T-cell (primary cell): Measurements from ENCODE around the gene SYNPO2L. TPM values are rescaled to one million over a fixed set of nuclear protein-coding genes. Genes with fewer than 3 reads are reported as not detected.

Experiments used
- ATAC-seq, 4 experiments: fragments of 200-7000 bp in 3 of 4; fragments of 150-1000 bp in 1 of 4; cut with Tn5 transposase; replicated peaks in 1 of 4; 1 replicate in 3 of 4; 2 replicates in 1 of 4; pipeline ENCODE4 v1.10.0; 2021; ENCODE audit warnings: moderate library complexity in 3 of 4, mild to moderate bottlenecking in 2 of 4, moderate number of reproducible peaks in 1 of 4
- CTCF ChIA-PET, 2 donors: fragments of 300-600 bp; sonication (Branson Sonifier 250); formaldehyde crosslinking; loops; one replicate each; lab custom pipeline; 2022; ENCODE audit warnings: antibody characterized with exemption in 2 of 2; lab: Charles Lee
- POLR2A ChIA-PET, 2 donors: fragments of 300-600 bp; sonication (Branson Sonifier 250); formaldehyde crosslinking; loops; one replicate each; lab custom pipeline; 2022; ENCODE audit warnings: antibody characterized with exemption in 2 of 2; lab: Charles Lee
- DNase-seq, 35 experiments: peaks; one replicate each; pipeline versions ENCODE4 v3.0.0 to v3.0.0-alpha.2; 2013 to 2023
- H3K27ac ChIP-seq: one replicate; pipeline ENCODE4 v1.5.1; 2013; ENCODE audit warnings: low read length
- H3K27me3 ChIP-seq, 2 experiments: replicated peaks in 1 of 2; 1 replicate in 1 of 2; 2 replicates in 1 of 2; pipeline versions ENCODE4 v1.6.1 to v1.7.0; 2013; ENCODE audit warnings: low read length in 1 of 2, mixed read lengths in 1 of 2; ENCODE audit not compliant: control insufficient read depth in 2 of 2, insufficient read depth in 2 of 2; ENCODE audit errors: extremely low read depth in 1 of 2
- H3K36me3 ChIP-seq, 2 donors: 1 replicate in 1 of 2; 2 replicates in 1 of 2; pipeline versions ENCODE4 v1.6.1 to v1.7.0; 2013; ENCODE audit warnings: low read length in 1 of 2; ENCODE audit not compliant: control insufficient read depth in 2 of 2, insufficient read depth in 1 of 2; ENCODE audit errors: extremely low read depth in 1 of 2
- H3K4me1 ChIP-seq, 2 experiments: 1 replicate in 1 of 2; 2 replicates in 1 of 2; pipeline versions ENCODE4 v1.6.1 to v1.7.0; 2013; ENCODE audit warnings: low read length in 2 of 2, mixed read lengths in 1 of 2; ENCODE audit not compliant: insufficient read depth in 2 of 2, control insufficient read depth in 1 of 2; ENCODE audit errors: extremely low read depth in 1 of 2
- H3K4me3 ChIP-seq, 2 donors: 1 replicate in 1 of 2; 2 replicates in 1 of 2; pipeline versions ENCODE4 v1.5.1 to v1.7.0; 2013; ENCODE audit warnings: mild to moderate bottlenecking in 2 of 2, low read length in 1 of 2, moderate library complexity in 1 of 2; ENCODE audit not compliant: control insufficient read depth in 1 of 2; ENCODE audit errors: extremely low read depth in 1 of 2
- H3K9me3 ChIP-seq: 2 replicates; pipeline ENCODE4 v1.7.0; 2013
- H3K27ac Mint-ChIP-seq, 2 donors: one replicate each; pipeline ENCODE4 v1.8.0; 2020 to 2021; ENCODE audit warnings: mild to moderate bottlenecking in 2 of 2, mixed read lengths in 2 of 2
- H3K27me3 Mint-ChIP-seq, 2 donors: one replicate each; pipeline ENCODE4 v1.8.0; 2021 to 2022; ENCODE audit warnings: mixed read lengths in 2 of 2
- H3K36me3 Mint-ChIP-seq: one replicate; pipeline ENCODE4 v1.8.0; 2021; ENCODE audit warnings: mixed read lengths
- H3K4me1 Mint-ChIP-seq, 3 donors: one replicate each; pipeline ENCODE4 v1.8.0; 2020 to 2022; ENCODE audit warnings: mixed read lengths in 3 of 3, mild to moderate bottlenecking in 1 of 3
- H3K4me3 Mint-ChIP-seq, 3 donors: one replicate each; pipeline ENCODE4 v1.8.0; 2020 to 2022; ENCODE audit warnings: mild to moderate bottlenecking in 3 of 3, mixed read lengths in 3 of 3, moderate library complexity in 3 of 3
- H3K9me3 Mint-ChIP-seq, 3 donors: one replicate each; pipeline ENCODE4 v1.8.0; 2020 to 2022; ENCODE audit warnings: mixed read lengths in 3 of 3
- WGBS: methylation state at CpG from one replicate; pipeline ENCODE4 v1.1.5; 2013; ENCODE audit warnings: missing lambda C conversion rate; ENCODE audit not compliant: insufficient coverage; 5-methylcytosine and 5-hydroxymethylcytosine counted together
- total RNA-seq, 35 experiments: library from RNA in 6 of 35; stranded (reverse) in 6 of 35; fragments of 120-200 nt in 1 of 35; gene quantifications; one replicate each; pipeline versions ENCODE4 v1.2.1 to v1.2.4 and lab custom pipeline; 2013 to 2026

The SYNPO2L gene
- total RNA-seq, 5 donors from 2014 or later (not counting 1 experiment from before 2014, with no cell fraction given), result not detected

- no peaks in the 10 kb centered on the region for H3K36me3 ChIP-seq
- H3K4me3 ChIP-seq, result no peak overlapping the region
- Mint-ChIP-seq H3K4me3 (no peak overlapping the region), H3K36me3 (no peaks in the 10 kb centered on the region), H3K9me3 (no peaks in the 10 kb centered on the region), H3K27me3 (peaks cover 8 to 9% of the 10 kb centered on the region in 2 donors), H3K4me1 (peaks cover 4 to 10% (median 4%) of the 10 kb centered on the region in 3 donors), H3K27ac (peak overlapping the region in 1 of 2 donors; percentile 8)
- POLR2A ChIA-PET, result no interaction called here
- H3K4me1 ChIP-seq, result peaks cover 0 to 19% of the 10 kb centered on the region in 2 experiments
- H3K27me3 ChIP-seq, result peaks cover 0 to 40% of the 10 kb centered on the region in 2 experiments
- DNase-seq (no peak), ATAC-seq (no peak)
- CTCF ChIA-PET, result interaction anchor here (0.7 to 4.5 kb wide), 3 partner anchors 114 to 116 kb away, joined by 3 to 53 read pairs (median 26); no protein-coding TSS in a partner anchor
- H3K9me3 ChIP-seq, result no peaks in the 10 kb centered on the region
- H3K27ac ChIP-seq, result no peak overlapping the region
- WGBS, result 59% methylated on average over 2 of the region's 3 CpGs
These were observed 10.6 kb downstream of the SYNPO2L start for GRCh38 chr10:73645251-73645650.

- Histone ChIP-seq H3K4me3 (no peak overlapping the region), H3K27ac (no peak overlapping the region), H3K36me3 (no peaks in the 10 kb centered on the region), H3K27me3 (peaks cover 0 to 40% of the 10 kb centered on the region in 2 experiments), H3K4me1 (peaks cover 0 to 19% of the 10 kb centered on the region in 2 experiments), H3K9me3 (no peaks in the 10 kb centered on the region)
- ATAC-seq, result no peak
- WGBS, result no CpG with 5 or more reads among the region's 1 CpG
- Mint-ChIP-seq H3K4me3 (no peak overlapping the region), H3K4me1 (peaks cover 4 to 10% (median 4%) of the 10 kb centered on the region in 3 donors), H3K36me3 (no peaks in the 10 kb centered on the region), H3K27me3 (peaks cover 8 to 9% of the 10 kb centered on the region in 2 donors), H3K27ac (no peak overlapping the region), H3K9me3 (no peaks in the 10 kb centered on the region)
- POLR2A ChIA-PET, result no interaction called here
- no peak for DNase-seq
- CTCF ChIA-PET, result interaction anchor here (1.8 to 4.5 kb wide), 4 partner anchors 18 to 118 kb away, joined by 6 to 53 read pairs (median 16); no protein-coding TSS in a partner anchor
These were observed 11.1 kb downstream of the SYNPO2L start for GRCh38 chr10:73644767-73645166.

- DNase-seq (peak in 31 of 35 experiments; percentile 10 to 79 (median 42)), ATAC-seq (peak; percentile 62 to 74 (median 70))
- peaks cover 8 to 9% of the 10 kb centered on the region in 2 donors for H3K27me3 Mint-ChIP-seq
- Histone ChIP-seq H3K4me3 (no peak overlapping the region), H3K27ac (no peak overlapping the region), H3K27me3 (peaks cover 0 to 40% of the 10 kb centered on the region in 2 experiments), H3K4me1 (peaks cover 0 to 19% of the 10 kb centered on the region in 2 experiments), H3K36me3 (no peaks in the 10 kb centered on the region), H3K9me3 (no peaks in the 10 kb centered on the region)
- 0% methylated on average over 2 of the region's 5 CpGs for WGBS
- H3K36me3 Mint-ChIP-seq, result no peaks in the 10 kb centered on the region
- ChIA-PET CTCF (interaction anchor here (0.6 to 4.5 kb wide), 15 partner anchors 10 to 646 kb away, joined by 3 to 53 read pairs (median 3); partner anchors contain the start of genes CFAP70 (in 1 of the 2) and USP54 (in 1 of the 2)), POLR2A (interaction anchor here in 1 of 2 donors (0.6 to 0.7 kb wide), 2 partner anchors 19 to 117 kb away, joined by 3 to 6 read pairs; no protein-coding TSS in a partner anchor)
- no peak overlapping the region for H3K4me3 Mint-ChIP-seq
- peaks cover 4 to 10% (median 4%) of the 10 kb centered on the region in 3 donors for H3K4me1 Mint-ChIP-seq
- H3K9me3 Mint-ChIP-seq, result no peaks in the 10 kb centered on the region
- H3K27ac Mint-ChIP-seq, result no peak overlapping the region
These were observed 11.7 kb downstream of the SYNPO2L start for GRCh38 chr10:73644015-73644743.

GRCh38 chr10:73643362-73643761 lies 12.5 kb downstream of the SYNPO2L start:
- no CpG with 5 or more reads among the region's 2 CpGs for WGBS
- CTCF ChIA-PET, result interaction anchor here (0.6 to 4.5 kb wide), 14 partner anchors 11 to 647 kb away, joined by 3 to 53 read pairs (median 3); partner anchors contain the start of gene CFAP70 (in 1 of the 2)

GRCh38 chr10:73641328-73642060 lies 14.3 kb downstream of the SYNPO2L start, which contains the start of gene MYOZ1:
Gene MYOZ1, minus strand, starts transcription at chr10:73641474. Its CDS starts 1,457 bp downstream, at chr10:73640017.
- no peaks in the 10 kb centered on the region for H3K9me3 Mint-ChIP-seq
- no peak within 1 kb of the TSS for H3K27ac Mint-ChIP-seq
- Histone ChIP-seq H3K4me3 (no peak within 1 kb of the TSS), H3K36me3 (no peaks in the 10 kb centered on the region), H3K4me1 (peaks cover 0 to 2% of the 10 kb centered on the region in 2 experiments), H3K27me3 (peaks cover 0 to 17% of the 10 kb centered on the region in 2 experiments), H3K27ac (no peak within 1 kb of the TSS), H3K9me3 (no peaks in the 10 kb centered on the region)
- no peak within 1 kb of the TSS for H3K4me3 Mint-ChIP-seq
- H3K27me3 Mint-ChIP-seq, result peaks cover 2 to 9% of the 10 kb centered on the region in 2 donors
- ChIA-PET CTCF (interaction anchor here in 1 of 2 donors (1.2 to 1.6 kb wide), 2 partner anchors 16 to 40 kb away, joined by 3 to 5 read pairs; no protein-coding TSS in a partner anchor), POLR2A (interaction anchor here in 1 of 2 donors (0.7 kb wide), 1 partner anchor 1256 kb away, joined by 3 read pairs; no protein-coding TSS in a partner anchor)
- ATAC-seq (no peak), DNase-seq (no peak)
- no peaks in the 10 kb centered on the region for H3K36me3 Mint-ChIP-seq
- 95% methylated on average over 6 of the region's 9 CpGs for WGBS
- H3K4me1 Mint-ChIP-seq, result peaks cover 4 to 10% (median 4%) of the 10 kb centered on the region in 3 donors

More at GRCh38 chr10:73643362-73643761, 12.5 kb downstream of the SYNPO2L start:
- H3K27ac Mint-ChIP-seq, result no peak overlapping the region
- H3K36me3 Mint-ChIP-seq, result no peaks in the 10 kb centered on the region
- DNase-seq (no peak), ATAC-seq (no peak)
- POLR2A ChIA-PET, result interaction anchor here (0.6 to 0.7 kb wide), 4 partner anchors 18 to 186 kb away, joined by 3 to 6 read pairs (median 5); no protein-coding TSS in a partner anchor
- H3K4me3 ChIP-seq, result no peak overlapping the region
- no peak overlapping the region for H3K27ac ChIP-seq
- no peaks in the 10 kb centered on the region for H3K9me3 ChIP-seq
- H3K9me3 Mint-ChIP-seq, result no peaks in the 10 kb centered on the region
- peaks cover 0 to 35% of the 10 kb centered on the region in 2 experiments for H3K27me3 ChIP-seq
- peaks cover 0 to 17% of the 10 kb centered on the region in 2 experiments for H3K4me1 ChIP-seq
- H3K36me3 ChIP-seq, result no peaks in the 10 kb centered on the region
- peaks cover 4 to 10% (median 4%) of the 10 kb centered on the region in 3 donors for H3K4me1 Mint-ChIP-seq
- H3K4me3 Mint-ChIP-seq, result no peak overlapping the region
- H3K27me3 Mint-ChIP-seq, result peaks cover 2 to 9% of the 10 kb centered on the region in 2 donors
